ENCODE results near the gene PIK3R6. TPM values are rescaled to one million over a fixed set of nuclear protein-coding genes. Genes with fewer than 3 reads are reported as not detected.
A peak's percentile ranks its signal among the peaks of the same experiment; 100 is the strongest.

Gene PIK3R6
- total RNA-seq, 1 donor from 2014 or later = 0.56 TPM

DNA sequence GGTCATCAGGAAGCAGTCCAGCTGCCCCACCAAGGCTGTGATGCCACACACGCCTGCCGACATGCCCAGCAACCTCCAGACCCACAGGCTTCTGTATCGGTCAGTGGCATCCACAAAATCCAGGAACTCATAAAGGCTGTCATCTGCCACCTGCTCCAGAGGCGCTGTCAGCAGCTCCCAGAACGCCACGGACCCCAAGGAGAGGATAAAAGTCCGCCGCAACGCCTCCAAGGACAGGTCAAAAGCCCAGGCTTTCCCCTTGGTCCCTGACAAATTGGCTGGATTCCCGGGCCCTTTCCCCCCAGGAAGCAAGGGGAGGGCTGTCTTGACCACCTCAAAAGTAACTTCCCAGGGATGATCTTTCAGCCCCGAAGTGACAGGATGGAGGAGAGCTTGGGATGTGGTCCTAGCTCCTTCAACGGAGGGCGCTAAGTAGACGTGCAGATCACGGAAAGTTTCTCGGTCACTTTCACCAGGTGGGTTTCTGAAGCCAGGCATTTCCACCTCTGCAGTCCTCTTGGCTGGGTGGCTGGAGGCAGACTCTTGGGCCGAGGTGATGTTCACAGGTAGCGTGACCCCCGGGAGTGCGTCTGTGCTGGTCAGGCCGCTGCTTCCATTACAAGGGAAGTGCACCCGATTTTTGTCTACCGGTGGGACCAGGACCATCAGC lies 69.2 kb downstream of the PIK3R6 start:
- peak overlapping the region; percentile 37 for H3K4me3 Mint-ChIP-seq (ENCODE audit: unreplicated experiment)
- DNase-seq (ENCODE audit: low spot score) = no peak
- peaks cover 10% of the 10 kb centered on the region for H3K27me3 Mint-ChIP-seq (ENCODE audit: unreplicated experiment)
- TF ChIP-seq CTCF (IDR thresholded peaks at IDR 0.05; ENCODE audit: unreplicated experiment) = no peak
- H3K36me3 Mint-ChIP-seq (ENCODE audit: low read depth, unreplicated experiment) = no peaks in the 10 kb centered on the region
- H3K9me3 Mint-ChIP-seq (ENCODE audit: unreplicated experiment) = no peaks in the 10 kb centered on the region
- H3K27ac Mint-ChIP-seq (ENCODE audit: unreplicated experiment) = no peak overlapping the region
- H3K4me1 Mint-ChIP-seq (ENCODE audit: unreplicated experiment) = peaks cover 18% of the 10 kb centered on the region

- Mint-ChIP-seq H3K27ac (ENCODE audit: unreplicated experiment) (no peak overlapping the region), H3K4me1 (ENCODE audit: unreplicated experiment) (peaks cover 18% of the 10 kb centered on the region), H3K36me3 (ENCODE audit: low read depth, unreplicated experiment) (no peaks in the 10 kb centered on the region), H3K4me3 (ENCODE audit: unreplicated experiment) (peak overlapping the region; percentile 42), H3K27me3 (ENCODE audit: unreplicated experiment) (peaks cover 10% of the 10 kb centered on the region), H3K9me3 (ENCODE audit: unreplicated experiment) (no peaks in the 10 kb centered on the region)
- no peak for DNase-seq (ENCODE audit: low spot score)
- no peak for TF ChIP-seq CTCF (IDR thresholded peaks at IDR 0.05; ENCODE audit: unreplicated experiment)
Observed at GRCh38 chr17:8797621-8798175, 69.8 kb downstream of the PIK3R6 start.

DNA sequence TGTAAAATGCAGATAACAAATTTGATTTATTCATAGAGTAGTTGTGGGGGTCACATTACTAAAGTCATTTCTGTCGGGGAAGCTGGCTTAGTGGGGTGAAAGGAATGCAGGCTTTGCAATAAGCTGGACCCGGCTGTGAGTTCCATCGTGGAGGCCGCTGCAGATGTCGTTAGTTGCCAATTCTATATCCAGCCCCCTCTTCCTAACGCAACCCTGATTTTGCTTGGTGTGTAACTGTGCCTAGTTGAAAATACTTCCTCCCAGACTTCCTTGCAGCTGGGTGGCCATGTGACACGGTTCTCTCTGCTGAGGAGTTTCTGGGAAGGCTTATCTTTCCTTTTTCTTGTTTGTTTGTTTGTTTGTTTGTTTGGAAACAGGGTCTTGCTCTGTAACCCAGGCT lies 72.8 kb downstream of the PIK3R6 start:
- no peak for TF ChIP-seq CTCF (IDR thresholded peaks at IDR 0.05; ENCODE audit: unreplicated experiment)
- DNase-seq (ENCODE audit: low spot score) = no peak
- Mint-ChIP-seq H3K27ac (ENCODE audit: unreplicated experiment) (no peak overlapping the region), H3K4me1 (ENCODE audit: unreplicated experiment) (peaks cover 18% of the 10 kb centered on the region), H3K27me3 (ENCODE audit: unreplicated experiment) (peaks cover 6% of the 10 kb centered on the region), H3K36me3 (ENCODE audit: low read depth, unreplicated experiment) (no peaks in the 10 kb centered on the region), H3K4me3 (ENCODE audit: unreplicated experiment) (no peak overlapping the region), H3K9me3 (ENCODE audit: unreplicated experiment) (no peaks in the 10 kb centered on the region)

DNA sequence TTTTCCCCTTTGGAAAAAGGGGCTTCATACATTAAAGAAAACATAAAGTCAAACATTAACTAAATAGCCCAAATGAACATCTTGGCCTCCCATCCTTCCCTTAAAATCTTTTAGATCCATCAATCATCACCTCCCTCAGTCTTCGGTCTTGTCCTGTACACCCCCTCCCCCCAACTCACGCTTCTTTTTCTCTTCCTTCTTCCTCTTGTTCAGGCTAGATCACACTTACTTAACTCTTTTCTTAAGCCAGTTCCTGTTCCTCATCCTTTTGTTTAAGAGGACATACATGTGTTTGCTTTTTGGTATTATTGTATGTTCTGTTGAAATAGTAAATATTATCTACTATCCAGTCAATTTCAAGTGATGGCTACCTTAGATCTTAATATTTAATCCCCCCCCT lies 73.8 kb downstream of the PIK3R6 start:
- H3K4me1 Mint-ChIP-seq (ENCODE audit: unreplicated experiment) = peaks cover 18% of the 10 kb centered on the region
- no peaks in the 10 kb centered on the region for H3K9me3 Mint-ChIP-seq (ENCODE audit: unreplicated experiment)
- no peak for DNase-seq (ENCODE audit: low spot score)
- H3K27me3 Mint-ChIP-seq (ENCODE audit: unreplicated experiment) = peaks cover 4% of the 10 kb centered on the region
- no peak overlapping the region for H3K4me3 Mint-ChIP-seq (ENCODE audit: unreplicated experiment)
- TF ChIP-seq CTCF (IDR thresholded peaks at IDR 0.05; ENCODE audit: unreplicated experiment) = no peak
- peak overlapping the region; percentile 28 for H3K27ac Mint-ChIP-seq (ENCODE audit: unreplicated experiment)
- H3K36me3 Mint-ChIP-seq (ENCODE audit: low read depth, unreplicated experiment) = no peaks in the 10 kb centered on the region

GRCh38 chr17:8792646-8793045 lies 74.8 kb downstream of the PIK3R6 start:
- no peak overlapping the region for H3K4me3 Mint-ChIP-seq (ENCODE audit: unreplicated experiment)
- no peak for TF ChIP-seq CTCF (IDR thresholded peaks at IDR 0.05; ENCODE audit: unreplicated experiment)
- no peak for DNase-seq (ENCODE audit: low spot score)
- no peak overlapping the region for H3K27ac Mint-ChIP-seq (ENCODE audit: unreplicated experiment)
- H3K27me3 Mint-ChIP-seq (ENCODE audit: unreplicated experiment) = no peaks in the 10 kb centered on the region
- H3K36me3 Mint-ChIP-seq (ENCODE audit: low read depth, unreplicated experiment) = no peaks in the 10 kb centered on the region
- H3K9me3 Mint-ChIP-seq (ENCODE audit: unreplicated experiment) = no peaks in the 10 kb centered on the region
- peaks cover 16% of the 10 kb centered on the region for H3K4me1 Mint-ChIP-seq (ENCODE audit: unreplicated experiment)

All from endothelial cell (in vitro differentiated cells).